Transverse colon (tissue), 4 donors: ENCODE data around the gene RIN2.

Experiments used
- EP300 ChIP-seq: sonication (generic); formaldehyde crosslinking; IDR thresholded peaks from one replicate; pipeline ENCODE4 v1.6.1; 2017; ENCODE audit warnings: antibody characterized with exemption, low read depth
- POLR2A ChIP-seq: fragments of 450-650 bp; IDR thresholded peaks from one replicate; pipeline ENCODE4 v1.6.1; 2016; ENCODE audit warnings: antibody characterized with exemption, mild to moderate bottlenecking, moderate library complexity
- POLR2AphosphoS5 ChIP-seq, 3 donors: sonication (generic); formaldehyde crosslinking; IDR thresholded peaks; one replicate each; pipeline ENCODE4 v1.6.1; 2016; ENCODE audit warnings: antibody characterized with exemption in 3 of 3
- TF ChIP-seq, protein P1 (sequence below), 5 experiments: fragments of 200-600 bp in 3 of 5; fragments of 450-650 bp in 2 of 5; sonication (generic) in 3 of 5; IDR thresholded peaks; 1 replicate in 2 of 5; 2 replicates in 3 of 5; pipeline ENCODE4 v1.5.1; 2016 to 2017; ENCODE audit warnings: antibody characterized with exemption in 5 of 5, inconsistent platforms in 3 of 5, mild to moderate bottlenecking in 2 of 5, moderate library complexity in 1 of 5

DNA sequence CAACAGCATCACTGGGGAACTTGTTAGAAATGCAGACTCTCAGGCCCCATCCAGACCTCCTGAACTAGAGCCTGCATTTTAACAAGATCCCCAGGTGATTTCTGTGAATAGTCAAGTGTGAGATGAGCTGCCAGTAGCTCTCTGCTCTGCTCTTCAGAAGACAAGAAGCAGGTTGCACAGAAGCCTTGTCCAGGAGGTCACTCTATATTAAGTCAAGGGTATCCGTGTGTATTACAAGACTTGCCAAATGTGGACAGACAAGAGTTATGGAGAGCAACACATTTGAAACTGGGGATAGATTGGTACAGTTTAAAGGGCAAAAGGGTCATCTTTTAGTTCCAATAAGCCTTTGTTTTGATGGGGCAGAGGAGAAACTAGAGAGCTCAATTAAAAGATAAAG is 23.2 kb upstream of the RIN2 start:
- TF ChIP-seq, protein P1, sequence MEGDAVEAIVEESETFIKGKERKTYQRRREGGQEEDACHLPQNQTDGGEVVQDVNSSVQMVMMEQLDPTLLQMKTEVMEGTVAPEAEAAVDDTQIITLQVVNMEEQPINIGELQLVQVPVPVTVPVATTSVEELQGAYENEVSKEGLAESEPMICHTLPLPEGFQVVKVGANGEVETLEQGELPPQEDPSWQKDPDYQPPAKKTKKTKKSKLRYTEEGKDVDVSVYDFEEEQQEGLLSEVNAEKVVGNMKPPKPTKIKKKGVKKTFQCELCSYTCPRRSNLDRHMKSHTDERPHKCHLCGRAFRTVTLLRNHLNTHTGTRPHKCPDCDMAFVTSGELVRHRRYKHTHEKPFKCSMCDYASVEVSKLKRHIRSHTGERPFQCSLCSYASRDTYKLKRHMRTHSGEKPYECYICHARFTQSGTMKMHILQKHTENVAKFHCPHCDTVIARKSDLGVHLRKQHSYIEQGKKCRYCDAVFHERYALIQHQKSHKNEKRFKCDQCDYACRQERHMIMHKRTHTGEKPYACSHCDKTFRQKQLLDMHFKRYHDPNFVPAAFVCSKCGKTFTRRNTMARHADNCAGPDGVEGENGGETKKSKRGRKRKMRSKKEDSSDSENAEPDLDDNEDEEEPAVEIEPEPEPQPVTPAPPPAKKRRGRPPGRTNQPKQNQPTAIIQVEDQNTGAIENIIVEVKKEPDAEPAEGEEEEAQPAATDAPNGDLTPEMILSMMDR (IDR thresholded peaks at IDR 0.05) = no peak
- TF ChIP-seq POLR2AphosphoS5 (IDR thresholded peaks at IDR 0.05) = no peak
- TF ChIP-seq POLR2A = no peak
- TF ChIP-seq EP300 = no peak
